HEK293 (cell line): ENCODE data around the gene GEMIN5.

Experiments
- CTCF ChIA-PET: fragments of 350-600 bp; formaldehyde crosslinking; extraction: SDS; loops from one replicate; lab custom pipeline; 2021; ENCODE audit warnings: antibody characterized with exemption; lab: Yijun Ruan, JAX
- POLR2A ChIA-PET: fragments of 300-600 bp; formaldehyde crosslinking; extraction: SDS; loops from one replicate; lab custom pipeline; 2020; ENCODE audit warnings: antibody characterized with exemption, inconsistent platforms; lab: Yijun Ruan, JAX
- H3K27ac ChIP-seq: fragments of 200-500 bp; sonication (Bioruptor generic); 2 replicates; pipeline ENCODE4 v1.5.1; 2014; ENCODE audit warnings: low read depth, low read length, control low read depth, inconsistent platforms; ENCODE audit errors: extremely low read depth
- H3K36me3 ChIP-seq, 2 experiments: fragments of 200-500 bp in 1 of 2; sonication (Bioruptor generic) in 1 of 2; 1 replicate in 1 of 2; 2 replicates in 1 of 2; pipeline ENCODE4 v1.5.1; 2014 to 2017; ENCODE audit warnings: inconsistent platforms in 2 of 2, low read length in 2 of 2; ENCODE audit not compliant: control insufficient read depth in 2 of 2, insufficient read depth in 1 of 2
- H3K4me1 ChIP-seq: fragments of 200-500 bp; sonication (Bioruptor generic); 2 replicates; pipeline ENCODE4 v1.5.1; 2014; ENCODE audit warnings: mild to moderate bottlenecking, low read length, inconsistent platforms; ENCODE audit not compliant: control insufficient read depth, insufficient read depth
- H3K4me3 ChIP-seq: 2 replicates; pipeline ENCODE4 v1.5.1; 2011; ENCODE audit warnings: low read depth, mild to moderate bottlenecking, control low read depth, low read length, moderate library complexity
- H3K9me3 ChIP-seq: fragments of 200-500 bp; sonication (Bioruptor generic); 2 replicates; pipeline ENCODE4 v1.5.1; 2014; ENCODE audit warnings: low read depth, low read length, inconsistent platforms; ENCODE audit not compliant: control insufficient read depth, insufficient read depth
- EGR2 ChIP-seq: fragments of 450-650 bp; formaldehyde crosslinking; IDR thresholded peaks from 2 replicates; pipeline ENCODE4 v1.5.1; 2016; ENCODE audit warnings: low read depth, missing biosample characterization, missing genetic modification characterization
- HOXD13 ChIP-seq: sonication (generic); formaldehyde crosslinking; IDR thresholded peaks from 2 replicates; pipeline ENCODE4 v1.8.0; 2022; ENCODE audit warnings: missing genetic modification reagents, borderline replicate concordance
- PRDM1 ChIP-seq: fragments of 450-650 bp; formaldehyde crosslinking; IDR thresholded peaks from 2 replicates; pipeline ENCODE4; 2016; ENCODE audit warnings: missing biosample characterization, missing genetic modification characterization
- SALL2 ChIP-seq: fragments of 450-650 bp; formaldehyde crosslinking; IDR thresholded peaks from 2 replicates; pipeline ENCODE4 v1.5.0; 2017; ENCODE audit warnings: missing biosample characterization, mild to moderate bottlenecking, missing genetic modification characterization, borderline replicate concordance
- SETDB1 ChIP-seq: IDR thresholded peaks from one replicate; pipeline ENCODE4 v1.6.1; 2017; ENCODE audit warnings: mild to moderate bottlenecking, low read length, moderate library complexity, mixed read lengths; ENCODE audit not compliant: insufficient read length
- TRIM28 ChIP-seq: IDR thresholded peaks from 2 replicates; pipeline ENCODE4 v1.6.1; 2011; ENCODE audit warnings: low read length, control low read depth, borderline replicate concordance
- ZFHX2 ChIP-seq: fragments of 450-650 bp; formaldehyde crosslinking; conservative IDR thresholded peaks from 2 replicates; pipeline ENCODE4 v1.5.1; 2016; ENCODE audit warnings: missing biosample characterization, missing genetic modification characterization
- ZNF132 ChIP-seq: fragments of 450-650 bp; formaldehyde crosslinking; IDR thresholded peaks from 2 replicates; pipeline ENCODE4 v1.5.1; 2017; ENCODE audit warnings: missing biosample characterization, missing genetic modification characterization, borderline replicate concordance
- ZNF174 ChIP-seq: fragments of 450-650 bp; formaldehyde crosslinking; IDR thresholded peaks from 2 replicates; pipeline ENCODE4 v1.5.0; 2017; ENCODE audit warnings: missing biosample characterization, mild to moderate bottlenecking, missing genetic modification characterization
- ZNF211 ChIP-seq: fragments of 450-650 bp; formaldehyde crosslinking; IDR thresholded peaks from 2 replicates; pipeline ENCODE4 v1.5.1; 2016; ENCODE audit warnings: low read depth, missing biosample characterization, missing genetic modification characterization
- ZNF223 ChIP-seq: fragments of 450-650 bp; formaldehyde crosslinking; IDR thresholded peaks from 2 replicates; pipeline ENCODE4 v1.5.1; 2016; ENCODE audit warnings: missing biosample characterization, missing genetic modification characterization
- ZNF501 ChIP-seq: fragments of 450-650 bp; formaldehyde crosslinking; IDR thresholded peaks from 2 replicates; pipeline ENCODE4 v1.5.1; 2016; ENCODE audit warnings: missing biosample characterization, missing genetic modification characterization
- ZNF510 ChIP-seq: fragments of 450-650 bp; formaldehyde crosslinking; IDR thresholded peaks from 2 replicates; pipeline ENCODE4 v1.5.1; 2018; ENCODE audit warnings: mild to moderate bottlenecking, missing genetic modification characterization, missing biosample characterization; ENCODE audit not compliant: insufficient replicate concordance
- ZNF561 ChIP-seq: fragments of 450-650 bp; IDR thresholded peaks from 2 replicates; pipeline ENCODE4 v1.5.1; 2018; ENCODE audit warnings: missing biosample characterization, missing genetic modification characterization, borderline replicate concordance
- ZNF629 ChIP-seq: fragments of 450-650 bp; formaldehyde crosslinking; IDR thresholded peaks from 2 replicates; pipeline ENCODE4 v1.5.1; 2017; ENCODE audit warnings: missing biosample characterization, missing genetic modification characterization
- ZNF707 ChIP-seq: fragments of 450-650 bp; formaldehyde crosslinking; IDR thresholded peaks from 2 replicates; pipeline ENCODE4 v1.5.1; 2016; ENCODE audit warnings: missing biosample characterization, missing genetic modification characterization
- ZSCAN16 ChIP-seq: fragments of 450-650 bp; formaldehyde crosslinking; IDR thresholded peaks from 2 replicates; pipeline ENCODE4 v1.5.1; 2016; ENCODE audit warnings: missing biosample characterization, missing genetic modification characterization
- ZXDB ChIP-seq: fragments of 450-650 bp; formaldehyde crosslinking; IDR thresholded peaks from 2 replicates; pipeline ENCODE4 v1.5.1; 2016; ENCODE audit warnings: missing biosample characterization, missing genetic modification characterization
- TF ChIP-seq, protein P1 (sequence below): IDR thresholded peaks from 2 replicates; pipeline ENCODE4 v1.6.1; 2011; ENCODE audit warnings: mild to moderate bottlenecking, low read depth, low read length, borderline replicate concordance
- TF ChIP-seq, protein P2 (sequence below): fragments of 450-650 bp; formaldehyde crosslinking; IDR thresholded peaks from 2 replicates; pipeline ENCODE4 v1.5.1; 2016; ENCODE audit warnings: missing biosample characterization, missing genetic modification characterization
- TF ChIP-seq, protein P3 (sequence below): fragments of 450-650 bp; formaldehyde crosslinking; IDR thresholded peaks from 2 replicates; pipeline ENCODE4 v1.5.1; 2016; ENCODE audit warnings: missing biosample characterization, missing genetic modification characterization

Gene GEMIN5

DNA sequence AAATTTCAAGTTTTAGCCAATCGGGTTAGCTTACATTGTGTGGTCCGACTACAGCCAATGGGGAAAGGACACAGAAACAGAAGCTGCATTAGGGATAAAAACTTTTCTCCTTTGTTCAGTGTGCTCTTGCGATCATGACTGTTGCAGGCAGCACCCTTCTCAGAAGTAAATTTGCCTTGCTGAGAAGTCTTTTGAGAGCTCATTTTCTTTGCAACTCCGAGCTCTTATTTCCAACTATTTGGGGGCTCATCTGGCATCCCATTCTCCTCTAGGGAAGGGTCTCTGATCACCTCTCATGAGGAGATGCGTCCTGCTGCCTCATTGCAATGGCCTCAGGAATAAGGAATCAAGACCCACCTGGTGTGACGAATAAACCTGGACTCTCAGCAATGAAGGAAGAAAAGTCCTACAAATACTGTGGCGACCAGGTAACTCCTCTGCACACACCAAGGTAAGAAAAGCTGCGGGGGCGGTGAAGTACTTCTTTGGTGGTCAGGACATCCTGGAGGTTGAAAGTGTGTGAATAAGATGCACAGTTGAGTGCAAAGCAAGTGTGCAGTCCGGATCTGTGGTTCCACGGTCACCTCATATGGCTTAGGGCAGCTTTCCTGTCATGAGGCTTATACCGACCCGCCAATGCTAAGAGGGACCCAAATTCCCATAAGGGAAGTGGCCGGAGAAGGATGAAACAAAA, 59.2 kb downstream of the GEMIN5 start:
- TF ChIP-seq, protein P1, sequence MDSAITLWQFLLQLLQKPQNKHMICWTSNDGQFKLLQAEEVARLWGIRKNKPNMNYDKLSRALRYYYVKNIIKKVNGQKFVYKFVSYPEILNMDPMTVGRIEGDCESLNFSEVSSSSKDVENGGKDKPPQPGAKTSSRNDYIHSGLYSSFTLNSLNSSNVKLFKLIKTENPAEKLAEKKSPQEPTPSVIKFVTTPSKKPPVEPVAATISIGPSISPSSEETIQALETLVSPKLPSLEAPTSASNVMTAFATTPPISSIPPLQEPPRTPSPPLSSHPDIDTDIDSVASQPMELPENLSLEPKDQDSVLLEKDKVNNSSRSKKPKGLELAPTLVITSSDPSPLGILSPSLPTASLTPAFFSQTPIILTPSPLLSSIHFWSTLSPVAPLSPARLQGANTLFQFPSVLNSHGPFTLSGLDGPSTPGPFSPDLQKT = no peak
- TF ChIP-seq, protein P2, sequence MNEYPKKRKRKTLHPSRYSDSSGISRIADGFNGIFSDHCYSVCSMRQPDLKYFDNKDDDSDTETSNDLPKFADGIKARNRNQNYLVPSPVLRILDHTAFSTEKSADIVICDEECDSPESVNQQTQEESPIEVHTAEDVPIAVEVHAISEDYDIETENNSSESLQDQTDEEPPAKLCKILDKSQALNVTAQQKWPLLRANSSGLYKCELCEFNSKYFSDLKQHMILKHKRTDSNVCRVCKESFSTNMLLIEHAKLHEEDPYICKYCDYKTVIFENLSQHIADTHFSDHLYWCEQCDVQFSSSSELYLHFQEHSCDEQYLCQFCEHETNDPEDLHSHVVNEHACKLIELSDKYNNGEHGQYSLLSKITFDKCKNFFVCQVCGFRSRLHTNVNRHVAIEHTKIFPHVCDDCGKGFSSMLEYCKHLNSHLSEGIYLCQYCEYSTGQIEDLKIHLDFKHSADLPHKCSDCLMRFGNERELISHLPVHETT (tag by site-specific recombination) = no peak
- TF ChIP-seq TRIM28 (peak; percentile 54; the same call in 1 of the 2 replicates), ZNF223 (tag by site-specific recombination) (no peak), ZNF174 (no peak), ZNF707 (no peak), SETDB1 (peak; percentile 92), ZNF211 (no peak), ZFHX2 (tag by site-specific recombination) (no peak), ZNF561 (tag by site-specific recombination) (peak; percentile 58; the same call in 1 of the 2 replicates)
- H3K4me1 ChIP-seq = no peaks in the 10 kb centered on the region
- H3K27ac ChIP-seq = no peak overlapping the region
- ChIA-PET POLR2A (no interaction called here), CTCF (no interaction called here)
- no peaks in the 10 kb centered on the region for H3K9me3 ChIP-seq
- H3K4me3 ChIP-seq = no peak overlapping the region
- H3K36me3 ChIP-seq = peaks cover 30 to 44% of the 10 kb centered on the region in 2 experiments

- Histone ChIP-seq H3K4me1 (no peaks in the 10 kb centered on the region), H3K4me3 (no peak overlapping the region), H3K9me3 (no peaks in the 10 kb centered on the region), H3K27ac (no peak overlapping the region), H3K36me3 (peaks cover 64 to 71% of the 10 kb centered on the region in 2 experiments)
- TF ChIP-seq PRDM1 (tag by site-specific recombination) = 0 out of 2 replicates have a peak, but pooled peaks have one; percentile 14
- TF ChIP-seq, protein P3, sequence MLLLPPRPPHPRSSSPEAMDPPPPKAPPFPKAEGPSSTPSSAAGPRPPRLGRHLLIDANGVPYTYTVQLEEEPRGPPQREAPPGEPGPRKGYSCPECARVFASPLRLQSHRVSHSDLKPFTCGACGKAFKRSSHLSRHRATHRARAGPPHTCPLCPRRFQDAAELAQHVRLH = no peak
- ChIA-PET CTCF (no interaction called here), POLR2A (no interaction called here)
Measured at GRCh38 chr5:154873791-154874331, 64.2 kb downstream of the GEMIN5 start.

- POLR2A ChIA-PET = interaction anchor here (0.7 kb wide), 1 partner anchor 864 kb away, joined by 3 read pairs; no protein-coding TSS in a partner anchor
- peaks cover 64 to 74% of the 10 kb centered on the region in 2 experiments for H3K36me3 ChIP-seq
Measured at GRCh38 chr5:154871734-154872133, 66.3 kb downstream of the GEMIN5 start.

More at GRCh38 chr5:154871734-154872133, 66.3 kb downstream of the GEMIN5 start:
- H3K27ac ChIP-seq = no peak overlapping the region
- H3K4me3 ChIP-seq = no peak overlapping the region
- H3K9me3 ChIP-seq = no peaks in the 10 kb centered on the region
- TF ChIP-seq ZSCAN16 (no peak), ZNF629 (tag by site-specific recombination) (no peak), ZNF510 (tag by site-specific recombination) (no peak), ZNF501 (tag by site-specific recombination) (no peak), HOXD13 (CRISPR knock-in tag) (no peak), ZXDB (no peak), EGR2 (tag by site-specific recombination) (no peak), SALL2 (tag by site-specific recombination) (no peak), ZNF132 (no peak)
- CTCF ChIA-PET = interaction anchor here (1.2 kb wide), 1 partner anchor 221 kb away, joined by 3 read pairs; no protein-coding TSS in a partner anchor
- no peaks in the 10 kb centered on the region for H3K4me1 ChIP-seq
